GM10847 (cell line): Measurements from ENCODE around the gene RORB.

ENCODE experiments used
- POLR2A ChIP-seq: IDR thresholded peaks from 2 replicates; pipeline ENCODE4 v1.6.1; 2011; ENCODE audit not compliant: insufficient read length; ENCODE audit errors: extremely low read depth

Gene RORB

DNA sequence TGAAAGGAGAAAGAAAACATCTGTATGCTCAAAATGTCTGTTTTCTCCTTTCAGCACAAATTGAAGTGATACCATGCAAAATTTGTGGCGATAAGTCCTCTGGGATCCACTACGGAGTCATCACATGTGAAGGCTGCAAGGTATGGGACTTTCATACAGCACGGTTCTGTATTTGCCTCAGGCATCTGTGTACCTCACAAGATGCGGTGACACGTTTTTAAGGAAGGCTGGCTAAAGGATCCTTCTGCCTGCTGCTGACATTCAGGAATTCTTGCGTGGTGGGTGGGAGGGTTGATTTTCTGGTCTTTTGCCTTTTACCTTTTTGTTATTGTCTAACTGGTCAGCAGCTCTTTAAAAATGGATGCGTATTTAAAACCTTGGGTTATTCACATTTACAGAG is 133.1 kb downstream of the RORB start:
- TF ChIP-seq POLR2A = no peak

DNA sequence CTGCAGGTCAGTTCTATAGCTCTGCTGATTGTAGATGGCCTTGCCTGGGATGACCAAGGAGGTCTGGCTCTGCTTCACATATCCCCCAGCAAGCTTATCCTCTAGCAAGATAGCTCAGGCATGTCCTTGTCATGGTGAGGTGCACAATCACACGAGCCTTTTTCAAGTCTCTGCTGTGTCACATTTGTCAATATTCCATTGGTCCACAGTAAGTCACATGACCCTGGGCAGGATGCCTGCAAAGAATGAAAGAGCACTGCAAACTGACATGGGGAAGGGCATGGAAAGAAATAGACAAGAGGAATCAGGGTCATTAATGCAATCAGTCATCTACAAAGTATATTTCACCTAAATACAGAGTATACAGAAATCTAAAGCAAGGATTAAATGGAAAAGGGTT is 142.0 kb downstream of the RORB start:
- TF ChIP-seq POLR2A = no peak

DNA sequence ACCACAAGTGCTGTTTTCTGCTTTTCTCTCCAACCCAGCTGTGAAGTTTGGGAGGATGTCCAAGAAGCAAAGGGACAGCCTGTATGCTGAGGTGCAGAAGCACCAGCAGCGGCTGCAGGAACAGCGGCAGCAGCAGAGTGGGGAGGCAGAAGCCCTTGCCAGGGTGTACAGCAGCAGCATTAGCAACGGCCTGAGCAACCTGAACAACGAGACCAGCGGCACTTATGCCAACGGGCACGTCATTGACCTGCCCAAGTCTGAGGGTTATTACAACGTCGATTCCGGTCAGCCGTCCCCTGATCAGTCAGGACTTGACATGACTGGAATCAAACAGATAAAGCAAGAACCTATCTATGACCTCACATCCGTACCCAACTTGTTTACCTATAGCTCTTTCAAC is 145.2 kb downstream of the RORB start:
- no peak for TF ChIP-seq POLR2A

DNA sequence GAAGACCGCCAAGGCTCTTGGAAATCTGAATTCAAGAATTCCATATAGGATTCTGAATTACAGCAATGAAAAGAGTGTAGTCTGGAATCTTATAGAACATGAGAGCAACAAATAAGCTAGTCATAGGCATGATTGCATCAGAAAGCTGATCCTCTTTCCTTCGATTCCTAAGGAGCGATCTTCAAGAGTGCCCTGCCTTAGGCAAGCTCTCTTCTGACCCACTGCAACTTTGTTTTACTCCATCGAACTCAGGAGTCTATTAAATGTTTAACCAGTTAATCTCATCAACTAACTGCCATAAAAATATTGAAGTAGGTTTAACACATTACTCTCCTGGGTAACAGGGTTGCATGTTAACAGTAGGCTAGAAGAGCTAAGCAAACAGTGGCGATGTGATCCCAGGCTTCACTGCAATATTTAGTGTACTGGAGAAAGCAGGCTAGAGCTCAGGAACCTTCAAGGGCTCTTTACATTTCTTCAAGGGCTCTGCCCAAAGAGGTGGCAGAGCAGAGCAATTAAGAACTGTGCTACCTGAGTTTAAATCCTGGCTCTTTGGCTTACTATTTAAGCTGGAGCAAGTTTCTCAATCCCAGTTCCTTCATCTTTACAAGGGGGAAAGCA is 146.3 kb downstream of the RORB start:
- TF ChIP-seq POLR2A = no peak

DNA sequence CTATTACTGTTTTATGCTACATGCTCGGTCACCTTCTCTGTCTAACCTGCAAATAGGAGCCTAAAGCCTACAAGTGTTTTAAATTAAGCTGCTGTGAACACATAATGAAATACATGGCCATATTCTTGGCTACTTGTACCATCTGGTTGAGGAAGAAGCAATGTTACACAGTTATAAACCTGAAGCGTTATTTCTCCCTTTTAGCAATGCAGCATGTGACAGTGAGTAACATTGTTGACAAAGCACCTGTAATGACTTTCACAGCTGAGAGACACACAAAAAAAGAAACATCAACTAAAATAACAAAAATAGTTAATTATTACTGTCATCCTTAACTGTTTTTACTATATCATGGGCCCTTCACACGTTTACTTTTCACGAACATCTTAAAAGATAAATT is 146.9 kb downstream of the RORB start:
- TF ChIP-seq POLR2A = no peak

DNA sequence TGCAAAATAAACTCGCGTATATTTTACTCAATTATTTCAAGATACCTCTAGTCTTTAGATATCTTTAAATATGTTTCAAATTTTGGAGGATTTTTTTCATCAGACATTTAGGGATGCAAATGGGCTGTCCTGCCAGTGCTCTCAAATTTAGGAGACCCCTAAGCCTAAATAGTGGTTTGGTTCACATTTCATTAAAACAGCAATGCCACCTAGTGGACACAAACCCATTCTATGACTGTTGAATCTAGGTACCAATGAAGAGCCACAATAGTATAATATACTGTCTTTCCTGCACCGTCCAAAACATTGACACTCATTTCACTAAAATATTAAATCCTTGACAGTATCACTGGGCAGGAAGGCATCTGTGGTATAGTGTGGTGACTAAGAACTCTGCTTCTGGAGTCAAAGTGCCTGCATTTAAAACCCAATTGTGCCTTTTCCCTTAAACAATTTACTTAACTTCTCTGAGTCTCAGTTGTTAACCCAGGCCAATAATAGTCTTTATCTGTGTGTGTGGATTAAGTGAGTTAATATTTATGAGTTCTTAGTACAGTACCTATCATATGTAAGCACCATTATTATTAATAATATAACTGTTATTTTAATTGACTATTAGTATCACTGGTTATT is 148.0 kb downstream of the RORB start:
- no peak for TF ChIP-seq POLR2A

DNA sequence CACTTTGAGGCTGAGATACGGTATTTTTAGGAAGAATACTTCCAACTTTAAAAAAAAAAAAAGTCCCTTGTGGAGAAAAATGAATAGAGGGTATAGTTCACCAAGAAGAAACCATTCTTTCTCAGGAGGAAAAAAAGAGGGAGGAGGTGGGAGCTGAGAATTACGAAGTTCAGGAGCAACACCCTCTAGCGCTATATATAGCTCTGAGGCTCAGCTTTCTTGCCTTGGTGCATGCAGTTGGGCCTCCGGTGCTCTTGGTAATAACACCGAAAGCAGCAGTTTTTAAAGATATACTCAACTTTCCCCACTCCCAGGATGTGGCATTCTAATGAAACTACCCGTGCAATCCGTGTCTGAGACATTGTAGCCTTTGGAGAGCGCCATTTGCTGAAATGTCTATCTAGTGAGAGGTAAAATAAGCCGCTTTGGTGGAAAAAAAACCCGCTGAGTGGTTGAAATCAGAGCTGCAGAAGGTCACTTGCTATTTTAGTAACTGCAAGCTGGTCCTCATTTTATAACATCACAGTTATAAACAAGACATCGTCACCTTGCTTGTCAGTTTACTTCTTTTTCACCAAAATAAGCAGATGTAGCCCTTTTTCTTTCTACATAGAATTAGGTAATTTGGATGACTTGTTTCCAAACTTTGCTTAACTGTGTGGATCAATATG is 156.4 kb downstream of the RORB start:
- no peak for TF ChIP-seq POLR2A

DNA sequence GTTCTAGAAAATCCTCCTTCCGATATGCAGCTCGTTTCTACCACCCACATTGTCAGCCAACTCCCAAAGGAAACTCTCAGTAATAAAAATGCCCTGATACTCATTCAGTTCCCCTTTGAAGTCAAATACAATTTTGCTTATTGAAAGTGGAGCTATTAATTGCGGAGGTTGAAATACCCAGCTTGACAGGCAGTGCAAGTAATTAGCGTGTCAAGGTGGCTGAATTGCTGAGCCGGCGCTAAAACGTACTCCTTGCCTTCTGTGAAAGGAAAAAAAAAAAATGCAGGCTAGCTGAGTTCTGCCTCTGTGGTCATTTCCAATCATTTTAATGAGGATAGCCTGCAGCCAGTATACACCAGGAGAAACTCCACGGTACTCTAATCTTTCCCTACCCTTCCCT is 165.5 kb downstream of the RORB start:
- no peak for TF ChIP-seq POLR2A

DNA sequence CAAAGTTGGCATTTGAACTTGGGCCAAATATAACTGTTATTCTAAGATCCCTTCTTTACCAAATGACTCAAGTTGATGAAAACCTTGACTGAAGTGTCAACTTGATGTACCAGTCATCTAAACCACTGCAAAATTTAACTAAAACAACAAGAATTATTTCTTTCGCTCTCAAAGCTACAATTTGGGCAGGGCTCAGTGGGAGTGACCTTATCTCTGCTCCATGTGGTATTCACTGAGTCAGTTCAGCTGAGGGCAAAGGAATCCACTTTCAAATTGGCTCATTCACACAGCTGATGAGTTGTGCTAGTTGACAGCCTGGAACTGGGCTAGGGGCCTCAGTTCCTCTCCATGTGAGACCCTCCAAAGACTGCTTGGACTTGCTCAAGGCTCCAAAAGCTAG is 166.3 kb downstream of the RORB start:
- TF ChIP-seq POLR2A = no peak

DNA sequence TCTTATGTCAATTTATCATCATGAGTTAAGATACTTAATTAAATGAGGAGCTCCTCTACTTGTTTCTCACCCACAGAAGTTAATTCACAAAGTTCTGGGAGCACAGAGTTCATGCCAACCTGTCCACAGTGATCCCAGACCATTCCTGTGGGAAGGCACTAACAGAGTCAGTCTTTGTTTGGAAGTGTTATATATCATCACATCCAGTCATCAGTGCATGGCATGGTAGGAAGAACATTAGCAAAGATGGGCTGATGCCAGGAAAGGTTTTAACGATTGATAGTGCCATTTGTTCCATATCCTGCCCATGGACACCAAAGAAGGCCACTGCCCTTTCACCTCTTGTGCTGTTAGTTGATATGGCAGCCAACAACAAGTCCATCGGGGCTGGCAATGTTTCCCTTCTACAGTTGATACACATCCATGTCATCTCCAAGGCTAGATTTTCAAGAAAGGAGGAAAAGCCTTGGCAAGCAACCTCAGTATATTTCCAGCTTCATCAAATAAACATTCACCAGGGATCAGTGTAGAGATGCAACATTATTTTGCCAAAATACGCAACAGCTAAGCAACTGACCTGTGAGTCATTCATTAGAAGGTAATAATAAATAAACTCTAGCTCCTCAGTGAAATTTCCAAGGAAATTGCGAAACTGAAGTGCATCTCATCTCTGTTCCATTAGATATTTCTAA is 169.6 kb downstream of the RORB start:
- no peak for TF ChIP-seq POLR2A

DNA sequence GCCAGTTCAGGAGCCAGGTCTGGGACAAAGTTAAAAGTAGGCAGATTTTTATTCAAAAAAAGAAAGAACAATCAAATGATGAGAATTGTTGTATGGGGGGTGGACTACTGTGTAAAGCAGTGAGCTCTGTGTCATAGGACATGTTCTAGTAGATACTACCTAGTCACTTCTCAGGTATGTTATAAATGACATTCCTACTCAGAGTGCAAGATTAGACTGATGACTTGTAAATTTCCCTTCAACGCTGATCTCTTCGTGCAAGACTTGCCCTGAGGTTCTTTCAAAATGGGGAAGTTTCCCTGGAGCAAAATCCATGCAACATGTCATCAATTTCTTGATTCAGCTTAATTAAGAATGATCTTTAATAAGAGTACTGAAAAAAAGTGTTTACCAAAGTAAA is 175.1 kb downstream of the RORB start:
- TF ChIP-seq POLR2A = no peak

DNA sequence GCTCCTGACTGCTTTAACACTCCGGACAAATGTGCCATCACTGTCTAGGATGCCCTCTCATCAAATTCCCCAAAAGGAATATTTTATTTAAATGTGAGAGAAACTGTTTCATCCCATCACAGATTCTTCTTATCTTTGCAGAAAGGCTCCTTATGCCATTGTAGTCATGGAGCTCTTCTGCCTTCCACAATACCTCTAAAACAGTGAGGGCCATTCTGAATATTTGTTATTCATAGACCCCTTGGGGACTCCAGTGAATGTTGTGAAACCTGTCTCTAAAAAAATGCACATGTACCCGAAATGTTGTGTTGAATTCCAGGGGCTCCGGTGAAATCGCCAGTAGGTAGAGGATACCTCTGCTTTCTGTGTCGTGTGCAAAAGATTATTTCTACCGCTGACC is 176.9 kb downstream of the RORB start:
- TF ChIP-seq POLR2A = no peak

DNA sequence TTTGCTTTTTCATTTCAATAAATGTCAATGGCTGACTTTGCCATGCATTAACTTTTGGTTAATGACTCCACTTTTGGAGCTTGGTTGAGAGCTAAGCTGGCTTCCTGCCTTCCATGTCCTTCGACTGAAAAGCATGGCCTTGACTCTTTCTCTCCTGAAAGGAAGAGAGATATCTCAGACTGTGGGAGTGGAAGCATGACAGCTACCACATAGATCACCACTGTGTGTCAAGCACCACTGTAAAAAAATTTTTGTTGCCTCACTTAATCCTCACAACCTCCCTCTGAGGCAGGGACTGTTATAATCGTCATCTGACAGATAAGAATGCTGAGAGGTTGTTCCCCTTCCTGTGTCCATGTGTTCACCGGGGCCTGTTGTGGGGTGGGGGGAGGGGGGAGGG is 184.8 kb downstream of the RORB start:
- no peak for TF ChIP-seq POLR2A

DNA sequence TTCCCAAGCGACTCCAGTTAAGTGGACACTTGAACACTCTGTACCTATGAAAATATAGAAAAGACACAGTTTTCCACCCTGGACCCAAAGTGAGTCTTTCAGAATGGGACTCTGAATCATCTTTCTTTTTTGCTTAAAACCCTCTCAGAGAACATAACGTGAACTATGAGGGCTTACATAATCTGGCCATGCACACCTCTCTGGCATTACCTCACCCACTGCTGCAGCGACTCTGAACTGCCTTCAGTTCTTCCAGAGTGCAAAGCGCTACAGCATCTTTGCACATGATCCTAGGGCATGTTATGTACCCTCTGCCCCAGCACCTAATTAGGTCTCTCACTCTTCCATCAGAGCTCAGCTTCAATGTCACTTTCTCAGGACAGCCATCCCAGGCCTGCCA is 186.2 kb downstream of the RORB start:
- TF ChIP-seq POLR2A = no peak

DNA sequence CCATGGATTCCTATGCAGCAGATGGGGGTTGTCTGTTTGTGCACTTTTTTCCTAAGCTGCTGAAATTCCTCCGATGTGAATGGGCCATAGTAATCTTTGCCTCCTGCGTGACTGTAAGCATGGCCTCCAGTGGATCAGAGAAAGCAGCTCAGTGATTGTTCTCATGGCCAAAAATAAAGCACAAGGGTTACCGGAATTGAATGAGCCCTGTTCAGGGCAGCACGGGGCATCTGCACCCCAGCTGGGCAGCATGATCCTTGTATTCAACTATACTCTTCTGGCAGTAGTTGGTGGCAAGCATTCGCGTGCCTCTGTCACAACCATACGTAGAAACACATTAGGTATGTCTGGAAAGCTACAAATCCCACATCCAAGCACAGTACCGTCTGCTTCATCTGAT is 193.9 kb downstream of the RORB start:
- no peak for TF ChIP-seq POLR2A

DNA sequence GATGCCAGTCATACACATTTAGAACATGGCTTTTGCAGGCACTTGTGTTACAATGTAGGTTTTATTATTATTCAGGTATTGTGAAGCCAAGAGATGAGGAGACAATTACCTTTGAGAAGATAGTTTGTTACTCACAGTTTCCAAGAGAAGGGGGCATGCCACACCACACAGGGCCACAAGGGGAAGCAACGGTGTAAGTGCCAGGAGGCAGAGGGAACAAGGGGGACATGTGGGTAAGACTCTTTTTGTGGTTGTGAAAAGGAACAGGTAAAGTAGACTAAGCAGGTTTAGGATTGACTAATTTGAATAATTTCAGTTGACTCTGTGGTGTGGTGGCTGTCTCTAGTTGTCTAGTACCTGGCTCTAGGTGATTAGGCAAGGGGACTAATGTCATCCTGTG is 199.4 kb downstream of the RORB start:
- no peak for TF ChIP-seq POLR2A
